ENCODE measurements around the gene GDF10. TPM values are rescaled to one million over a fixed set of nuclear protein-coding genes. Genes with fewer than 3 reads are reported as not detected.

The GDF10 gene
- total and polyA plus RNA-seq, 2 of the 8 experiments (the other 6 are each of a cell fraction or from before 2014, with no cell fraction given): 0.19 to 0.32 TPM

GRCh38 chr10:47268696-47269095 is 31.3 kb upstream of the GDF10 start:
- Histone ChIP-seq H3K4me3 (ENCODE audit: extremely low read depth in 1 of 4, insufficient read depth in 2 of 4, low read depth in 3 of 4, low read length in 4 of 4) (no peak overlapping the region), H3K23ac (ENCODE audit: insufficient read length) (no peak overlapping the region), H2AFZ (ENCODE audit: low read length) (no peak overlapping the region), H2BK12ac (ENCODE audit: low read depth, low read length) (no peak overlapping the region), H3K56ac (replicated peaks; ENCODE audit: insufficient read length, low read depth, low read length) (no peak overlapping the region), H3K23me2 (ENCODE audit: low read depth, low read length) (no peaks in the 10 kb centered on the region), H3K27ac (ENCODE audit: low read depth, low read length) (no peak overlapping the region), H3K18ac (ENCODE audit: extremely low read depth, low read length) (no peak overlapping the region), H4K8ac (ENCODE audit: extremely low read depth, insufficient read depth, low read length) (no peak overlapping the region), H4K5ac (ENCODE audit: insufficient read length, low read depth, low read length) (no peak overlapping the region), H3K4me2 (ENCODE audit: insufficient read depth in 1 of 2, low read depth in 2 of 2, low read length in 2 of 2) (no peak overlapping the region), H2BK120ac (replicated peaks; ENCODE audit: low read depth, low read length) (no peak overlapping the region), H3K14ac (ENCODE audit: insufficient read length) (no peak overlapping the region), H2BK15ac (ENCODE audit: low read length) (no peak overlapping the region), H2AK5ac (ENCODE audit: low read depth, low read length) (no peak overlapping the region), H3K4ac (replicated peaks; ENCODE audit: insufficient read length, low read depth, low read length) (no peak overlapping the region), H3K9me3 (ENCODE audit: insufficient read depth in 2 of 2, low read depth in 1 of 2, low read length in 1 of 2) (peaks cover 0 to 4% of the 10 kb centered on the region in 2 experiments; a peak in 2 of 4 replicates), H3K4me1 (replicated peaks in 1 of 4; ENCODE audit: control insufficient read depth in 3 of 4, insufficient read depth in 4 of 4, low read length in 3 of 4) (no peaks in the 10 kb centered on the region), H2BK5ac (ENCODE audit: low read depth, low read length) (no peak overlapping the region), H3K9ac (replicated peaks in 1 of 4; ENCODE audit: extremely low read depth in 1 of 4, low read depth in 3 of 4, low read length in 3 of 4) (no peak overlapping the region), H4K91ac (replicated peaks; ENCODE audit: insufficient read length, low read length) (no peak overlapping the region), H3K36me3 (ENCODE audit: control insufficient read depth in 2 of 4, insufficient read depth in 4 of 4, low read length in 3 of 4) (no peaks in the 10 kb centered on the region), H4K20me1 (replicated peaks in 1 of 2; ENCODE audit: control insufficient read depth in 1 of 2, insufficient read depth in 2 of 2, low read length in 2 of 2) (no peaks in the 10 kb centered on the region), H3K79me2 (ENCODE audit: control insufficient read depth in 1 of 2, insufficient read depth in 2 of 2, low read length in 2 of 2) (no peaks in the 10 kb centered on the region), H2BK20ac (ENCODE audit: low read length) (no peak overlapping the region), H3K79me1 (ENCODE audit: low read depth, low read length) (no peaks in the 10 kb centered on the region), H3K27me3 (replicated peaks in 1 of 4; ENCODE audit: control insufficient read depth in 3 of 4, extremely low read depth in 1 of 4, insufficient read depth in 3 of 4, low read length in 3 of 4) (no peaks in the 10 kb centered on the region)
- peak in 1 of 2 experiments; percentile 33 for DNase-seq (ENCODE audit: low read depth in 1 of 2, low spot score in 2 of 2)
- FAIRE-seq: no peak
- WGBS, 2 experiments (ENCODE audit: extremely low coverage in 1 of 2, insufficient coverage in 1 of 2, insufficient read length in 1 of 2, insufficient replicate concordance in 2 of 2, low coverage in 1 of 2, low lambda C conversion rate in 2 of 2, missing lambda C conversion rate in 1 of 2): 97% methylated on average over 9 of the region's 9 CpGs; no CpG with 5 or more reads in 1 of the 2 experiments
- CTCF ChIA-PET (ENCODE audit: partially characterized antibody): interaction anchor here (0.6 to 1.8 kb wide), 9 partner anchors 9 to 1360 kb away, joined by 3 to 12 read pairs (median 4); no protein-coding TSS in a partner anchor
- POLR2A ChIA-PET (ENCODE audit: partially characterized antibody): no interaction called here
- no peak for TF ChIP-seq KDM1A (IDR thresholded peaks at IDR 0.05; ENCODE audit: borderline replicate concordance, low read length)
